HG03060 (cell line): ENCODE results near the gene LIN37.
A peak's percentile ranks its signal among the peaks of the same experiment; 100 is the strongest.

Source experiments
- ATAC-seq: cut with Tn5 transposase; IDR thresholded peaks from one replicate; pipeline ENCODE4 v1.9.1; 2021; ENCODE audit warnings: low read depth, moderate number of reproducible peaks; ENCODE audit not compliant: unreplicated experiment

LIN37 gene

DNA sequence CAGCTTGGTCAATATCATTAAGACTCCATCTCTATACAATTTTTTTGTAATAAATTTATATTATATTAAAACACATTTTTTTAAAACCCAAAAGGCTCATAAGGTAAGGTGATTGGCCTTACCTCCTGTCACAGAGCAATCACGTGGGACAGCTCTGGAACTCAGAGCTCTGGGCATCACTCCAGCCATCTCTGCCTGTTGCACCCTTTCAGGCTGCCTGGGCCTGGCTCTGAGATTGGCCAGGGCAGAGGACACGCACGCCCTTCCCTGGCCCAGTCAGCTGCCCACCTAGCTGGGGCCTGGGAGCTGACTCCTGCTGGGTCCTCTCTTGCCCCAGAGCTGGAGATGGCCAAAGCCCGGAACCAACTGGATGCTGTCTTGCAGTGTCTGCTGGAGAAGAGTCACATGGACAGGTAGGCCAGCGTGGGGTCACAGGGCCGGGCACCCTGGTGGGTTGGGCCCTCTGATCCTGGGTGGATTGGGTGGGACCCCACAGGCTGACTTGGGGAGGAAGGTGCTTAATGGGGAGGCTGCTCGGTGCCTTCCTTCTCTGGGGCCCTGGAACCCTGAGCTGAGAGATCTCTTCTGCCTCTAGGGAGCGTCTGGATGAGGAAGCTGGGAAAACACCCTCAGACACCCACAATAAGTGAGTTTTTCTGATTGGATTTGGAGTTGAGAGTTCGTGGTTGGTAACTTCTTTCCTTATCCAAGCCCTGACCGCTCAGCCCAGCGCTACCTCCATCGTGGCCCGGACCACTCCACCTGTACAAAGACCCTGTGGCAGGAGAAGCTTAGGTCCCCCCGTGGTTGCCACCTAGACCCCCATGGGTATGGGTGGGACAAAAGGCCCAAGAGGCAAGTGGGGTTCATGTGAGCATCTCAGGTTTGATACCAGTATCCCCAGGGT lies 3.7 kb downstream of the LIN37 start:
- no peak for ATAC-seq

DNA sequence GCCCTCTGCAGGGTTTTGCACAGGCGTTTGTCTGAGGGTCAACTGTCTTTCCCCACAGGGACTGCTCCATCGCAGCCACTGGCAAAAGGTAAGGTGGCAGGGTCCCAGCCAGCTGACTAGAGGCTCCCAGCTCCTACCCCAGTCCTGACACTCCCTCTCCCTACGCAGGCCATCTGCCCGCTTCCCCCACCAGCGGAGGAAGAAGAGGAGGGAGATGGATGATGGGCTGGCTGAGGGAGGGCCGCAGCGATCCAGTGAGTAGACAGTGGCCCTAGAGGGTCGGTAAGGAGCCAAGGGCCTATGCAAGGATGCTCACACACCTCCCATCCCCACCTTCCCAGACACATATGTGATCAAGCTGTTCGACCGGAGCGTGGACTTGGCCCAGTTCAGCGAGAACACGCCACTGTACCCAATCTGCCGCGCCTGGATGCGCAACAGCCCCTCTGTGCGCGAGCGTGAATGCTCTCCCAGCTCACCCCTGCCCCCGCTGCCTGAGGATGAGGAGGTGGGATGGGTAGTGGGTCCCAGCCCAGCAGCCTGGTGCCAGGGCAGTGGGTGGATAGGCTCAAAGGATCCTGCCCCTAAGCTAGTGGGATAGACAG lies 4.5 kb downstream of the LIN37 start:
- ATAC-seq = no peak

DNA sequence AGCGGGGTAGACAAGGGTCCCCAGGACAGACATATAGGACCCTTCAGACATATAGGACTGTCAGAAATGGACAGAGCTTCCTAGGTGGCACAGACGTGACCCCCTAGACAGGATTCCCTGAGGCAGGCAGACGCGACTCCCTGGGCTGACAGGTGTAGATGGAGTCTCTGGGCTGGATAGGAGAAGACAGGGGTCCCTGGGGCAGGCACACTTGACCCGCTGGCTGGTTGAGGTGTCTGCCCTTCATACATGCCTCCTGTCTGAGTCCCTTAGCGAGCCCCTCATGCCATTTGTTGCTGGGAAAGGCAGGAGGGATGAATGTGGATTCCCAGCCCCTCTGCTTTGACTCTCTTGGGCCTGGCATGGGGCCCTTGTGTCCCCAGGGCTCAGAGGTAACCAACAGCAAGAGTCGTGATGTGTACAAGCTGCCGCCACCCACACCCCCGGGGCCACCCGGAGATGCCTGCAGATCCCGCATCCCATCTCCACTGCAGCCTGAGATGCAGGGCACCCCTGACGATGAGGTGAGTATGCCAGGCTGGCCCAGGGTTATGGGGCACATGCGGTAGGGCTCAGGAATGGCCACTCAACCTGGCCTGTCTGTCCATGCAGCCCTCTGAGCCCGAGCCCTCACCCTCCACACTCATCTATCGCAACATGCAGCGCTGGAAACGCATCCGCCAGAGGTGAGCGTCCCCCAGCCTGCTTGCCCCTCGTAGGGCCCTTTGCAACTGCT lies 5.4 kb downstream of the LIN37 start:
- ATAC-seq = no peak

DNA sequence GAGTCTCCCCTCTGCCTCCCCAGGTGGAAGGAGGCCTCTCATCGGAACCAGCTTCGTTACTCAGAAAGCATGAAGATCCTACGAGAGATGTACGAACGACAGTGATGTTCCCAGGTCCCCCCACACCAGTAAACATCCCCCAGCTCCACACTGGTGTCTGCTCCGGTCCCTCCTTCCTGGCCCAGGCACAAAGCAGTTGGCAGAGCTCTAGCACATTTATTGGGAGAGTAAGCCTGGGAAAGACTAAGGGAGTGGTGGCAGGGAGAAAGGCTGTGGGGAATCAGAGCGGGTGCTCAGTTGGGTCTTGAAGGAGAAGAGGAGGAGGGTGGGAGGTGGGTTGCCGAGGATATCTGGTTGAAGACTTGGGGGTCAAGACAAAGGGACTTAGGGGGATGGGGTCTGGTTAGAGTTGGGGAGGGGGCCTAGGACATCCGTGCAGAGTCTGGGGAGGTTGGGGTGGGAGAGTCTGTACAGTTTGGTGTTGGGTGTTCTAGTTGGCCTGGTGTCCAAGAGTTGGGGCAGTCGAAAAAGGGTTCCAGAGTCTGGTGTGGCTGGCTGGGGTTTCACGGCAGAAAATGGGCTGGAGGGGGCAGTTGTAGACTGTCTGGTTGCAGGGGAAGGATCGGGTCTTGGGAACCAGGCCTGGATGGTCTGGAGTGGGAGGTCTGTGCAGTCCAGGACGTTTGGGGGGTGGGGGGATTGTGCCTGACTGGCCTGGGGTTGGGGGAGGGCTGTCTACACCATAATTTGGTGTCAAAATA lies 6.2 kb downstream of the LIN37 start:
- no peak for ATAC-seq

DNA sequence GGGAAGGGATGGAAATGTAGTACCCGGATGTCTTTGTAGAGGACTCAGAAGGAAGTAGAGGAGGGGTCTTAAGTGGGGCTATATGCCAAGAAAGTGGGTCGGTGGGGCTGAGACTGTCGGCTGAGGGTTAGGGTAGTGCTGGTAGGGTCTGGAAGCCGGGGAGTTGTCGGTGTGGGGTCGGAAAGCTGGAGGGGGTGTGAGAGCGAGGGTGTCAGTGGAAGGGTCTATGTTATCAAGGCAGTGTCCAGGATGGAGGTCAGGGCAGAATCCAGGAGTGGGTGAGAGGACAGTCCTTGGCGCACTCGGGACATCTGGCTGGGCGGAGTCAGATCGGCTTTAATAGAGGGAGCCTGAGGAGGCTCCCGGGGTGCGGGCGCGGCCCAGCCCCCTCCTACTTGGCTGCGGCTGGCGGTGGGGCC lies 6.8 kb downstream of the LIN37 start:
- ATAC-seq = no peak

DNA sequence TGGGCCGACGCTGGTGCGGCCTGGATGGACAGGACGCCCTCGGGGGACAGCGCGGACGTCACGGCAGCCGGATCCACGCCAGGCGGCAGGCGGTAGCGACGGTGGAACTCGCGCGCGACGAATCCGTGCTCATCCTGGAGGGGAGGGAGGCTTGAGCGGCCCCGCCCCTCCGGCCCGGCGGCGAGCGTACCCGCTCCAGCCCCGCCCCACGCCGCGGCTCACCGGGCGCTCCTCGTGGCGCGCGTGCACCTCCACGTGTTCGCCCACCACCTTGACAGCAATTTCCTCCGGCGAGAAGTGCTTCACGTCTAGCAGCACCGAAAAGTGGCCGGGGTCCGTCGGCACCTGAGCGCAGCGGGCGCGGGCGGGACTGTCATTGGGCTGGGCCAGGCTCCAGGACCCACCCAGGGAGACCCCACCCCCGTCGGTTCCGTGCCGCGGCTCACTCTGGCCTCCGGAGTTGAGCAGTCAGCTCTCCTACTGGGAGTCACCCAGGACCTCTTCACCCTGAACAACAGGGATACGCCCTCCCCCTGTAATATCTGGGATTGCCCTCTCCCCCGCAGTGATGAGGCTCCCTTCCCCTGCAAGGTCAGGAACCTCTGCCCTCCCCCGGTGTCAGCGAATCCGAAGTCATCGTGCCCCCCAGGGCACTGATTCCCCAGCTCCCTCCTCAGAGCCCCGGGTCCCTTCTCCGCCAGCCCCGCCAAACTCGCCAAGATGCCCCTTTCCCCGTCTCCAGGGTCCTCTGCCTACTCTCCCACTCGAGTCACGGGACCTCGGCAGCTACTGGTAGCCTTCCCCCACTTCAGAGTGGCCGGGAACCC lies 7.4 kb downstream of the LIN37 start:
- no peak for ATAC-seq

DNA sequence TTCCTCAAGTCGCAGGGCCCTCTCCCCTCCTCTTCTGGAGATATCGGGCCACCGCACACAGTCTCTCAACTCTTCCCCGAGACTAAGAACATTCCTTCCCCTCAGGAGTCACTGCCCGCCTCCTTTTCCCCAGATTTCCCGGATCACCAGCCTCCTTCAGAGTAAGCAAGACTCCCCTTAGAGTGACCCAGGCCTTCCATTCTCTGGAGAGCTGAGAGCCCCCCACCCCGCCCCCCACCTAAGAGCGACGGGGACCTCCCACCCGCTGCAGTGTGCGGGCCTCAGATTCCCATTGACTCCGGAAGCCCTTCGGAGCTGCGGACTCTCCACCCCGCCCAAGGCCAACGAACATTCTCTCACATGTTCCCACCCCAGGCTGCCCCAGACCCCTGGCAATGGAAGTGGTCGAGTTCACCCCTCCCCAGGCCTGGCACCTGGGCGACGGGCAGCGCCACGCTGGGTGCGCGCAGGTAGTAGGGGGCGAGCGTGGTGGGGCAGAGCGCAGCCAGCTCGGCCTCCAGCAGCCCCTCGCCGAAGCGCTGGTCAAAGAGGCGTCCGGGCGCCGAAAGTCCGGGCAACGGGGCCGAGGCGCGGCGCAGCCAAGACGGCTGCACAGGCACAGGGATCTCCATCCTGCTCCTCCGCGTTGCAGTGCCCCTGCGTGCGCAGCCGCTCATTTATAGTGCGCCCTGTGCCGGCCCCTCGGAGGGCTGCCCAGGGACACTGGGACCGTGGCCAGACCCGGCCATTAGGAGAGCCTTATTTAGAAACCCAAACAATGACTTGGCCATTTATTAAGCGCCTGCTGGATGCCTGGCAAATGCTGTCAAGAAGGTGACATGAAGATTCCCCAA lies 8.2 kb downstream of the LIN37 start, which contains the start of gene HSPB6:
Gene HSPB6 (minus strand): TSS at position 653 of the 854 bp plus-strand sequence. CDS start 21 bp downstream, at position 632.
- no peak for ATAC-seq

DNA sequence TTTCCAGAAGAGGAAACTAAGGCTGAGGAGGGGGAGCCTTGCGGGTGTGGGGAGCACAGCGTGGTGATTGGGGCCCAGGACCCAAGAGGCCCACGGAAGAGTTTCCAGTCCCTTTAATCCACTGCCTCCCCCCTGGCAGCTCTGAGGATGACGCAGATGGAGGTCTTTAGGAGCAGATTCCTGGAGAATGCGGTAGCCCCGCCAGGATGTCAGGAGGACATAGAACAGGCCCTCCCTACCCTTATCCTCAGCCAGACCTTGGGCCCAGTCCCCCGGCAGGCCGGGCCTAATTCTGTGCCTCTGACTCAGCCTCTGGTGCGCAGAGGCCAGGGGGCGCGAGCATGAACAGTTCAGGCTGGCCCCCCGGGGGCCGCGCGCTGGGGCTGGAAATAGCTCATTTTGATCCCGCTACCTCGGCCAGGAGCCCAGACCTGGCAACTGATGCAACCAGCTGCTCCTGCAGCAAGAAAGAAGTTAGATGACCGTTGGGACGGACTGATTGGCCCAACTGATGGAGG lies 8.9 kb downstream of the LIN37 start:
- no peak for ATAC-seq

DNA sequence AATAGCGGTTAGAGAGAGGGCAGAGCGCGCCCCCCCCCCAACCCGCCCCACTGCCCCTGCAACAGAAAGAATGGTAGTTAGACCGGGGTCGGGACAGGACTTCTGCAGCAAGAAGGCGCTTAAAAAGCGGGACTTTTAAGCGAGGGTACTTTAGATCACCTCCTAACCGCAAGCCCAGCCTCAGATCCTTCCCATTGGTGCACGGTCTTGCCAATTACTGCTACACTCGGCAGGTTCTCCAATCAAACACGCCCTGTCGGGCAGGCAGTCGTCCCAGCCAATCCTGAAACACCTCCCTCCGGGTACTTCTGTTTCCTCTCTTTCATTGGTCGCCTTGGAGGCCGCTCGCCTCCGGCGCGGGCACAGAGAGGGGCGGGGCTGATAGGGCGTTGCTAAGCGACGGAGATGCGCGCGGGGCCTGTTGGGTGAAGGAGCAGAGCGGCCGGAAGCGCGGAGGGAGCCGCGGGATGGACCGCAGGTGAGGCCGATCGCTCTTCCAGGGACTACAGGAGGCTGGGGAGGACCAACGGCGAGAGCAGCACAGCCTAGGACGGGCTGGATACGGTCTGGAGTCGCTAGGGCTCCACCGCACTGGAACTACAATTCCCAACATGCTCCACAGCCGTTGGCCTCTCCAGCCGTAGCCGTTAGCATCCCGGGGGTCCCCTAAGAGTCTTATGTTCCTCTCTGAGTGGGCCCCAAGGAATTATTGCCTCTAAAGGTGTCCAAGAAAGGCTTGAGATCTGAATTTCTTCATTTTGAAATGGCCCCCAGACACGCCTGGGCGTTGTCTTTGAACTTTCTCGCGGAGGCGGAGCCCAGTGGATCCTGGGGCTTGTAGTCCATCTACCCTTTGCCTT lies 9.6 kb downstream of the LIN37 start, which contains the start of gene PROSER3:
Gene PROSER3 (plus strand): TSS at position 428 of the 860 bp plus-strand sequence. CDS start 40 bp downstream, at position 468.
- ATAC-seq = peak; percentile 94

DNA sequence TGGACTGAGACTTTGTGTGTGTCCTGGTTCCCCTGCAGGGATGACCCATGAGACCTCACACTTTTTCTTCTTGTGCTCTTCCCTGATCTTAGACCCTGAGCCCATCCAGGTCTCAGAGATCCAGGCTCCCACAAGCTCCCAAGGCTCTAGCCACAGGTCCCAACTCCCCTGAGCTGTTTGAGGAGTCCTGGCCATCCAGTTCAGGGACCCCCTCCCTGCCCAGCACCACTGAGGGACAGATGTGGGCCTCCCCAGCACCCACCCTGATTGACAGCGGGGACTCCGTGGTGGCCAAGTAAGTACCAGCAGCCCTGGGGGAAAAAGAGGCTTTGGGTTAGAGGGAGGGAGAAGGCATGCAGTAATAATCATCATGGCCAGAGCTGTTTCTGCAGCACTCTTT lies 11.3 kb downstream of the LIN37 start:
- no peak for ATAC-seq

DNA sequence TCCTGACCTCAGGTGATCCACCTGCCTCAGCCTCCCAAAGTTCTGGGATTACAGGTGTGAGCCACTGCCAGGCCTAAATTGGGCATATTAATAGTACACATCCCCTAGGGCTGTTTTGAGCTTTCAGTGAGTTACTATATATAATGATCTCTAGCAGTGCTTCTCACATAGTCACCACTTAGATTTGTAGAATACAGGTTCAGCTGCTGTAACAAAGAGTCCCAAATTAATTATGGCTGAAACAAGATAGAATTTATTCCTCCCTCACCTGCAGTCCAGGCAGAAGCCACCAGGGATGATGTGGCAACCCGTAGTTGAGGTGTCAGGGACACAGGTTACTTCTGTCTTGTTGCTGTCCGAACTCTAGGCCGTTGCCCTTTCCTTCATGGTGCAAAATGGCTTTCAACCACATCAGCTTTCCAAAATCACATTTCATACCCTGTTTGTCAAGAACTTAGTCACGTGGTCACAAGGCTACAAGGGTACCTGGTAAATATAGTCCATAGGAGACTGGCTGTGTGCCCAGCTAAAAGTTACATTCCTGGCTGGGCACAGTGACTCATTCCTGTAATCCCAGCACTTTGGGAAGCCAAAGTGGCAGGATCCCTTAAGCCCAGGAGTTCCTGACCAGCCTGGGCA lies 12.5 kb downstream of the LIN37 start:
- ATAC-seq = no peak

DNA sequence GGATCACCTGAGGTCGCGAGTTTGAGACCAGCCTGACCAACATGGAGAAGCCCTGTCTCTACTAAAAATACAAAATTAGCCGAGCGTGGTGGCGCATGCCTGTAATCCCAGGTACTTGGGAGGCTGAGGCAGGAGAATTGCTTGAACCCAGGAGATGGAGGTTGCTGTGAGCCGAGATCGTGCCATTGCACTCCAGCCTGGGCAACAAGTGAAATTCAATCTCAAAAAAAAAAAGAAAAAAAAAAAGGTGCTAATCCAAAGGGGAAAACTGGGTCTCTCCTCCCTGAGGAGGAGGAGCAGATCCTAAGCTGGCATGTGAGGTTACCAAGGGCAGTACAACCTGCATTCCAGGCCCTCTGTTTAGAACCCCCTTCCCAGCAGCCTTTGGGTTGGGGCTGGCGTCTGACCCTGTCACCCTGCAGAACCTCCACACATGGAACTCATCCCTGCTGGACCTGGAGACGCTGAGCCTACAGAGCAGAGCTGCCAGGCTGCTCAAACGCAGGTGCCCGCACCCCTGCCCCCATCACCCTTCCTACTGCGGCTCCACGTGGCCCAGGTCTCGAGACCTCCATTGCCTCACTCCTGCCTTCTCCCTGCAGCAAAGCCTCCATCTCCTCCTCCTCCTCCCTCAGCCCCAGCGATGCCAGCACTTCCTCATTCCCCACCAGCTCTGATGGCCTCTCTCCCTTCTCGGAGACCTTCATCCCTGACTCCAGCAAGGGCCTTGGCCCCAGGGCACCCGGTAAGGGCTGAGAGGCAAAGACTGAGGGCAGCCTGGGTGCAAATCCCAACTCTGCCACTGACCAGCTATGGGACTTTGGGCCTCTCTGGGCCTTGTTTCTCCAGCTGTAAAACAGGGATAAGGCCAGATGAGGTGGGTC lies 16.3 kb downstream of the LIN37 start:
- ATAC-seq = no peak

DNA sequence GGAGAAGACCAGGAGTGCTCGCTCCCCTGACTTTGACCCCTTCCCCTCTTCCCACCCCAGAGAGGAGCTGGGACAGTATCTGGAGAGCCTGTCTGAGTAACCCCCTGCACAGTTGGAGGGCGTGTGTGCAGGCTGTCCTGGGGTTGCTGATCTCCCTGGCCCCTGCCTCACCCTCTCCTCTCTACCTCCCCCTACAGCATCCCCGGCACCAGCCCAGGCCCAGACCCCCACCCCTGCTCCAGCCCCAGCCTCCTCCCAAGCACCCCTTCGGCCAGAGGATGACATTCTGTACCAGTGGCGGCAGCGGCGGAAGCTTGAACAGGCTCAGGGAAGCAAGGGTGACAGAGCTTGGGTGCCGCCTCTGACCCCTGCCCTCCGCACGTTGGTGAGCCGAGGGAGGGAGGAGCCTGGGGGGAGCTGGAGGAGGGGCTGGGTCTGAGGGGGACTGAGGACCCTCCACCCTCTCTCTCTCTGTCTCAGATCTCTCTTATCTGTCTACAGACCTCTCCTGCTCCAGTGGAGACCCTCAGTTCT lies 18.3 kb downstream of the LIN37 start:
- ATAC-seq = no peak

DNA sequence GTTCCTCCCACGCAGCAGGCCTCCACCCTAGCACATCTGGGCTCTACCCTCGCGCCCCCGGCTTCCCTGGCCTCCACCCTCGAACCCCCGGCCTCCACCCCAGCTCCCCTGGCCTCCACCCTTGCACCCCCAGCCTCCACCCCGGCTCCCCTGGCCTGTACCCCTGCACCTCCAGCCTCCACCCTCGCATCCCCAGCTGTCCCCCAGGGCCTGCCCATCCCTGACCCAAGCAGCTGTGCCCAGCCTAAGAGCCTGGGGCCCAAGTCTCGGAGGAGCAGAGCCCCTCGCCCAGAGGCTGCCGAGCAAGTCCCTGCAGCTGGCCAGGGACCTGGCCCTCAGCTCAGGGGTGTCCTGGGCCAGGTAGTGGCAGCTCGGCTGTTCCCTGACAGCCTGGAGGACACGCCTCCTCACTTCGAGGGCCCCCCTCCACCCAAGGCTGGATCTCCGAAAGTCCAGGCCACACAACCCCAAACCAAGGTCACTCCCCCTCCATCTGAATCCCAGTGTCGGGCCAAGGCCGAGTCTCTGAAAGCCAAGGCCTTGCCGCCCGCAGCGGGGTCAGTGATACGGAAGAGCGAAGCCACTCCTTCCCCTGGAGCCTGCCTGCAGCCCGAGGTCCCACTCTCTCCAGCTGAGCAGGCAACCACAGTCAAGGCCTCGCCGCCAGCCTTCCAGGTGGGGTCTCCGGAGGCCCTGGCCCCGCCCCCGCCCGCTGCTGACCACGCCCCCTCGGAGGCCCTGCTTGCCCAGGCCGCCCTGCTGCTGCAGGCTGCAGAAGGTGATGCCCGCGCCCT lies 19.1 kb downstream of the LIN37 start:
- no peak for ATAC-seq

DNA sequence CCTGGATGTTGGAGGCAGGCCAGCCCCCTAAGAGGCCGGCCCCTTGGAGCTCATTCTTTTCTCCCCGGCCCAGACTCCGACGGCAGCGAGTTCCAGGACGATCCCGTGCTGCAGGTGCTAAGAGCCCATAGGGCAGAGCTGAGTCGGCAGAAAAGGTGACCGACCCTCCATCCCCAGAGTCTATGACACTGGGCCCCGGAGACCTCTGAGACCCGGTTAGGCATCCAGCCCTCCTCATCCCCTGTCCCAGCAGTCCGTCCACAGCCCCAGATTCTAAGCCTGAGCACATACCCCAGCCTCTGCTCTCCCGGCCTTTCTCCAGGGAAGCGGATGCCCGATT lies 19.7 kb downstream of the LIN37 start:
- no peak for ATAC-seq
